OCI-LY3 (cell line): ENCODE data around the gene FBN2.

Experiments used
- H2AFZ ChIP-seq: fragments of 200-600, 300-600 bp; shearing (Covaris generic); 2 replicates; pipeline ENCODE4 v1.6.0; 2014; ENCODE audit warnings: antibody characterized with exemption, low read depth, low read length
- H3K27ac ChIP-seq: fragments of 200-600, 300-600 bp; sonication (generic); 2 replicates; pipeline ENCODE4 v1.5.1; 2014; ENCODE audit warnings: mild to moderate bottlenecking, low read length, moderate library complexity, mixed read lengths
- H3K27me3 ChIP-seq: fragments of 200-600, 300-600 bp; sonication (generic); 2 replicates; pipeline ENCODE4 v1.6.1; 2014; ENCODE audit warnings: low read depth, low read length, mixed read lengths
- H3K36me3 ChIP-seq: fragments of 200-600, 300-600 bp; sonication (generic); replicated peaks from 2 replicates; pipeline ENCODE3; 2014; ENCODE audit warnings: low read depth, low read length, mixed read lengths
- H3K4me1 ChIP-seq: fragments of 300-600, 200-600 bp; sonication (generic); 2 replicates; pipeline ENCODE4 v1.6.1; 2014; ENCODE audit warnings: low read length, mixed read lengths
- H3K4me2 ChIP-seq: fragments of 200-600, 300-600 bp; sonication (generic); 2 replicates; pipeline ENCODE4 v1.6.1; 2014; ENCODE audit warnings: low read length, mixed read lengths
- H3K4me3 ChIP-seq: fragments of 300-600, 200-600 bp; sonication (generic); 2 replicates; pipeline ENCODE4 v1.5.1; 2014; ENCODE audit warnings: antibody characterized with exemption, mild to moderate bottlenecking, low read length, moderate library complexity
- H3K79me2 ChIP-seq: fragments of 300-600, 200-600 bp; shearing (Covaris generic); 2 replicates; pipeline ENCODE4 v1.6.1; 2014; ENCODE audit warnings: mild to moderate bottlenecking, low read length, mixed read lengths
- H3K9ac ChIP-seq: fragments of 300-600, 200-600 bp; shearing (Covaris generic); 2 replicates; pipeline ENCODE4 v1.6.0; 2014; ENCODE audit warnings: mild to moderate bottlenecking, low read length, moderate library complexity
- H3K9me3 ChIP-seq: fragments of 200-600, 300-600 bp; shearing (Covaris generic); 2 replicates; pipeline ENCODE4 v1.6.1; 2014; ENCODE audit warnings: low read length, mixed read lengths; ENCODE audit not compliant: insufficient read depth
- H4K20me1 ChIP-seq: fragments of 200-600, 300-600 bp; sonication (generic); 2 replicates; pipeline ENCODE4 v1.6.1; 2016; ENCODE audit warnings: low read length, mixed read lengths; ENCODE audit not compliant: insufficient read depth
- EZH2phosphoT487 ChIP-seq: fragments of 200-600 bp; shearing (Covaris generic); IDR thresholded peaks from 2 replicates; pipeline ENCODE4 v1.6.1; 2018; ENCODE audit warnings: antibody characterized with exemption, mixed run types, low read depth
- TF ChIP-seq, protein P1 (sequence below): fragments of 200-600, 300-600 bp; sonication (generic); IDR thresholded peaks from 2 replicates; pipeline ENCODE4 v1.5.1; 2014; ENCODE audit warnings: antibody characterized with exemption, low read length, low read depth

FBN2 gene

DNA sequence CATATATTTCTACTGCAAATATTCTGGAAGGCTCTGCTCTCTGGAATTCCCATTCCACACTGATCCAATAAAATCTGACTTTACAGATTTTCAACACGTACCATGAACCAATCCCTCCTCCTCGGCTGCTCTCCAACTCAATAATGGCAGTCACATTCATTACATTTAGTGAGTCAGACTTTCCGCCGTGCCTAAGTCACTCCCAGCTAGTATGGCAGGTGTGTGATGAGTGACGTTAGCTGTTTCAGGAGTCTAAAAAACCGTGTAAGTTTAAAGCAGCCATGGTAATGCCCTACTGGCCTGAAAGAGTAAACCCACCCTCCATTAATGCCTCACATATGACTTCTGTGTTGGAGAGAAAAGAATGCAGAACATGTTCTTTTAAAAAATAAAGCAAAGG lies 3.3 kb downstream of the FBN2 start:
- Histone ChIP-seq H3K27ac (no peak overlapping the region), H3K4me3 (no peak overlapping the region), H3K9me3 (no peaks in the 10 kb centered on the region), H4K20me1 (no peaks in the 10 kb centered on the region), H3K27me3 (no peaks in the 10 kb centered on the region), H3K4me1 (no peaks in the 10 kb centered on the region), H3K9ac (no peak overlapping the region), H2AFZ (no peak overlapping the region), H3K79me2 (no peaks in the 10 kb centered on the region), H3K4me2 (no peak overlapping the region), H3K36me3 (no peaks in the 10 kb centered on the region)
- no peak for TF ChIP-seq EZH2phosphoT487
- TF ChIP-seq, protein P1, sequence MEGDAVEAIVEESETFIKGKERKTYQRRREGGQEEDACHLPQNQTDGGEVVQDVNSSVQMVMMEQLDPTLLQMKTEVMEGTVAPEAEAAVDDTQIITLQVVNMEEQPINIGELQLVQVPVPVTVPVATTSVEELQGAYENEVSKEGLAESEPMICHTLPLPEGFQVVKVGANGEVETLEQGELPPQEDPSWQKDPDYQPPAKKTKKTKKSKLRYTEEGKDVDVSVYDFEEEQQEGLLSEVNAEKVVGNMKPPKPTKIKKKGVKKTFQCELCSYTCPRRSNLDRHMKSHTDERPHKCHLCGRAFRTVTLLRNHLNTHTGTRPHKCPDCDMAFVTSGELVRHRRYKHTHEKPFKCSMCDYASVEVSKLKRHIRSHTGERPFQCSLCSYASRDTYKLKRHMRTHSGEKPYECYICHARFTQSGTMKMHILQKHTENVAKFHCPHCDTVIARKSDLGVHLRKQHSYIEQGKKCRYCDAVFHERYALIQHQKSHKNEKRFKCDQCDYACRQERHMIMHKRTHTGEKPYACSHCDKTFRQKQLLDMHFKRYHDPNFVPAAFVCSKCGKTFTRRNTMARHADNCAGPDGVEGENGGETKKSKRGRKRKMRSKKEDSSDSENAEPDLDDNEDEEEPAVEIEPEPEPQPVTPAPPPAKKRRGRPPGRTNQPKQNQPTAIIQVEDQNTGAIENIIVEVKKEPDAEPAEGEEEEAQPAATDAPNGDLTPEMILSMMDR: no peak

DNA sequence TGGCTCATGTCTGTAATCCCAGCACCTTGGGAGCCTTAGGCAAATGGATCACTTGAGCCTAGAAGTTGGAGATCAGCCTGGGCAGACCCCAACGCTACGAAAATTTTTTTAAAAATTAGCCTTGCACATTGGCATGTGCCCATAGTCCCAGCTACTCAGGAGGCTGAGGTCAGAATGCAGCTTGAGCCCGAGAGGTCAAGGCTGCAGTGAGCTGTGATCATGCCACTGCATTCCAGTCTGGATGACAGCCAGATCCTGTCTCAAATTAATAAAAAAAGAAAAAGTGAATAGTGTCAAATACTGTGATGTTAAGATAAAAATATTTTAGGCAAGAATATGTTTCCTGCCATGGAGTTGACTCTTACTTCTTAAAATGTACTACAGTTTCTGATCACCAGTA lies 5.3 kb downstream of the FBN2 start:
- H3K27me3 ChIP-seq: no peaks in the 10 kb centered on the region
- no peaks in the 10 kb centered on the region for H3K9me3 ChIP-seq
- TF ChIP-seq, protein P1: no peak
- TF ChIP-seq EZH2phosphoT487: no peak

DNA sequence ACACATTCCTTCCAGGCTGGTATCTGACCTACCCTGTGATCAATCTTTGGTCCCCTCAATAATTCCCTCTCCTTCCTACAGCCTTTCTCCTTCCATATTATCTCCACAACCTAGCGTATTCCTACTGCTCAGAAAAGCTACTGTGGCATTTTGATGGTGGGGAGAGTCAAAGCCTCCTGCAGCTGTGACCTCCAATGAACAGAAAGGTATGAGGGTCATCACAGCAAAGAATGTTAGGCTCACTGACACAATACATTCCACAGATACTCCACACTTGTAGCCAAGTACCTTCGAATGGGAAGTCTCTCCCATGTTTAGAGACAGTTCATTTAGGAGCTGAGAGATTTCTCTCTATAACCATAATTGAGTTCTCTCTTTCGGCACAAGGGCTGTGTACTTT lies 5.9 kb downstream of the FBN2 start:
- Histone ChIP-seq H3K9ac (no peak overlapping the region), H3K4me3 (no peak overlapping the region), H3K36me3 (no peaks in the 10 kb centered on the region), H2AFZ (no peak overlapping the region), H3K4me1 (no peaks in the 10 kb centered on the region), H3K9me3 (no peaks in the 10 kb centered on the region), H3K79me2 (no peaks in the 10 kb centered on the region), H3K27ac (no peak overlapping the region), H3K27me3 (no peaks in the 10 kb centered on the region), H4K20me1 (no peaks in the 10 kb centered on the region), H3K4me2 (no peak overlapping the region)
- TF ChIP-seq, protein P1: no peak
- no peak for TF ChIP-seq EZH2phosphoT487

More for the DNA sequence above, 5.3 kb downstream of the FBN2 start:
- no peaks in the 10 kb centered on the region for H3K4me1 ChIP-seq
- H4K20me1 ChIP-seq: no peaks in the 10 kb centered on the region
- no peaks in the 10 kb centered on the region for H3K36me3 ChIP-seq
- H3K4me2 ChIP-seq: no peak overlapping the region
- H3K9ac ChIP-seq: no peak overlapping the region
- no peak overlapping the region for H2AFZ ChIP-seq
- no peak overlapping the region for H3K27ac ChIP-seq
- no peak overlapping the region for H3K4me3 ChIP-seq
- no peaks in the 10 kb centered on the region for H3K79me2 ChIP-seq

DNA sequence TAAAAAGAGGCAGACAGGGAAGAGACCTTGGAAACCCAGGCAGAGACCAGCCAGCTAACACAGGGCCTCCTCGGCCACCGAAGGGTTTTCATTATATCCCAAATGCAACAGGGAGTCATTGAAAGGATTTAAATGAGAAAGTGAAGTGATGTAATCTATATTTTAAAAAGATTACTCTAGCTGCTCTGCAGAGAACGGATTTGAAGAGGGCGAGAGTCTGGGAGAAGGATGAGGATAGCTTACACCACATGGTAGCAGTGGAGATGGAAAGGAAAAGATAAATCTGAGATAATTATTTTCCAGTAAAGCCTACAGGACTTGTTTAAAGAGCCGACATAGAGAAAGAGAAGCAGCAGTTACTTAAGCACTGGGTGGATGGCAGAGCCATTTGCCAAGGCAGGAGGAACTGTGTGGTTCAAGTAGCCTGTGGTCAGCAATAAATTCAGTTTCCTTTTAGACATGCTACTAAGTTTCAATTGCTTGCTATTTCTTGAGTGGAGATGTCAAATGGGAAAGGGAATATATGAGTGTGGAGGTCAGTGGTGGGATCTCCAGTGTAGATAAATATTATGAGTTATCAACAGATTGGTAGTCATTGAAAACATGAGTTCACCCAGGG lies 9.3 kb downstream of the FBN2 start:
- no peak overlapping the region for H3K4me2 ChIP-seq
- H3K9ac ChIP-seq: no peak overlapping the region
- no peaks in the 10 kb centered on the region for H3K9me3 ChIP-seq

More for the DNA sequence above, 9.3 kb downstream of the FBN2 start:
- H3K27me3 ChIP-seq: no peaks in the 10 kb centered on the region
- no peaks in the 10 kb centered on the region for H3K4me1 ChIP-seq
- no peak overlapping the region for H3K27ac ChIP-seq
- TF ChIP-seq, protein P1: no peak
- TF ChIP-seq EZH2phosphoT487: no peak
- H2AFZ ChIP-seq: no peak overlapping the region
- no peaks in the 10 kb centered on the region for H3K79me2 ChIP-seq
- no peak overlapping the region for H3K4me3 ChIP-seq
- H4K20me1 ChIP-seq: no peaks in the 10 kb centered on the region
- H3K36me3 ChIP-seq: no peaks in the 10 kb centered on the region
